ENCODE measurements around the gene CFTR. TPM values are rescaled to one million over a fixed set of nuclear protein-coding genes. Genes with fewer than 3 reads are reported as not detected.
"Not testable (repeated sequence)": the region's sequence is repeated elsewhere in the genome, so short reads cannot be mapped to it uniquely, and the experiment has no call there.

CFTR gene
- total and polyA plus RNA-seq, 4 donors = 6.3 to 19.2 (median 12.9) TPM

GRCh38 chr7:117706210-117706609 lies 226.4 kb downstream of the CFTR start:
- Histone ChIP-seq H3K9me3 (ENCODE audit: control insufficient read depth, insufficient read depth, low read length) (no peaks in the 10 kb centered on the region), H3K4me3 (ENCODE audit: low read depth, low read length) (no peak overlapping the region), H3K27ac (ENCODE audit: low read depth, low read length) (no peak overlapping the region), H3K36me3 (ENCODE audit: control insufficient read depth, insufficient read depth, low read length) (peaks cover 2% of the 10 kb centered on the region), H3K27me3 (ENCODE audit: control insufficient read depth, insufficient read depth, low read length) (no peaks in the 10 kb centered on the region), H3K4me1 (ENCODE audit: control insufficient read depth, insufficient read depth, low read length) (no peaks in the 10 kb centered on the region)
- no CpG with 5 or more reads among the region's 2 CpGs for WGBS (ENCODE audit: insufficient coverage)
- no peak for DNase-seq (ENCODE audit: low read depth in 4 of 6, low spot score in 6 of 6)

GRCh38 chr7:117707080-117707479 lies 227.3 kb downstream of the CFTR start:
- Histone ChIP-seq H3K4me3 (ENCODE audit: low read depth, low read length) (no peak overlapping the region), H3K27me3 (ENCODE audit: control insufficient read depth, insufficient read depth, low read length) (no peaks in the 10 kb centered on the region), H3K9me3 (ENCODE audit: control insufficient read depth, insufficient read depth, low read length) (no peaks in the 10 kb centered on the region), H3K27ac (ENCODE audit: low read depth, low read length) (no peak overlapping the region), H3K4me1 (ENCODE audit: control insufficient read depth, insufficient read depth, low read length) (no peaks in the 10 kb centered on the region), H3K36me3 (ENCODE audit: control insufficient read depth, insufficient read depth, low read length) (peaks cover 2% of the 10 kb centered on the region)
- DNase-seq (ENCODE audit: low read depth in 4 of 6, low spot score in 6 of 6) = no peak

GRCh38 chr7:117708173-117708572 lies 228.3 kb downstream of the CFTR start:
- not testable (repeated sequence) for H3K27me3 ChIP-seq (ENCODE audit: control insufficient read depth, insufficient read depth, low read length); DNase-seq (ENCODE audit: low read depth in 4 of 6, low spot score in 6 of 6); H3K4me3 ChIP-seq (ENCODE audit: low read depth, low read length); H3K4me1 ChIP-seq (ENCODE audit: control insufficient read depth, insufficient read depth, low read length); H3K27ac ChIP-seq (ENCODE audit: low read depth, low read length); H3K9me3 ChIP-seq (ENCODE audit: control insufficient read depth, insufficient read depth, low read length); H3K36me3 ChIP-seq (ENCODE audit: control insufficient read depth, insufficient read depth, low read length)
- WGBS (ENCODE audit: insufficient coverage) = no CpG with 5 or more reads among the region's 4 CpGs

GRCh38 chr7:117711556-117711955 lies 231.7 kb downstream of the CFTR start:
- no peak overlapping the region for H3K4me3 ChIP-seq (ENCODE audit: low read depth, low read length)
- no CpG with 5 or more reads among the region's 1 CpG for WGBS (ENCODE audit: insufficient coverage)
- H3K4me1 ChIP-seq (ENCODE audit: control insufficient read depth, insufficient read depth, low read length) = no peaks in the 10 kb centered on the region
- no peaks in the 10 kb centered on the region for H3K27me3 ChIP-seq (ENCODE audit: control insufficient read depth, insufficient read depth, low read length)
- H3K27ac ChIP-seq (ENCODE audit: low read depth, low read length) = no peak overlapping the region
- DNase-seq (ENCODE audit: low read depth in 4 of 6, low spot score in 6 of 6) = no peak
- H3K36me3 ChIP-seq (ENCODE audit: control insufficient read depth, insufficient read depth, low read length) = peaks cover 2% of the 10 kb centered on the region
- H3K9me3 ChIP-seq (ENCODE audit: control insufficient read depth, insufficient read depth, low read length) = no peaks in the 10 kb centered on the region

- no CpG with 5 or more reads among the region's 3 CpGs for WGBS (ENCODE audit: insufficient coverage)
- DNase-seq (ENCODE audit: low read depth in 4 of 6, low spot score in 6 of 6) = peak in 5 of 6 donors; percentile 57 to 91 (median 68)
- peaks cover 12% of the 10 kb centered on the region for H3K36me3 ChIP-seq (ENCODE audit: control insufficient read depth, insufficient read depth, low read length)
- no peaks in the 10 kb centered on the region for H3K4me1 ChIP-seq (ENCODE audit: control insufficient read depth, insufficient read depth, low read length)
- H3K27me3 ChIP-seq (ENCODE audit: control insufficient read depth, insufficient read depth, low read length) = no peaks in the 10 kb centered on the region
- no peak overlapping the region for H3K4me3 ChIP-seq (ENCODE audit: low read depth, low read length)
- H3K9me3 ChIP-seq (ENCODE audit: control insufficient read depth, insufficient read depth, low read length) = no peaks in the 10 kb centered on the region
- no peak overlapping the region for H3K27ac ChIP-seq (ENCODE audit: low read depth, low read length)
Measured at GRCh38 chr7:117715784-117716445, 236.1 kb downstream of the CFTR start.

- Histone ChIP-seq H3K9me3 (ENCODE audit: control insufficient read depth, insufficient read depth, low read length) (no peaks in the 10 kb centered on the region), H3K27me3 (ENCODE audit: control insufficient read depth, insufficient read depth, low read length) (no peaks in the 10 kb centered on the region), H3K4me1 (ENCODE audit: control insufficient read depth, insufficient read depth, low read length) (no peaks in the 10 kb centered on the region), H3K36me3 (ENCODE audit: control insufficient read depth, insufficient read depth, low read length) (peaks cover 12% of the 10 kb centered on the region), H3K27ac (ENCODE audit: low read depth, low read length) (no peak overlapping the region), H3K4me3 (ENCODE audit: low read depth, low read length) (no peak overlapping the region)
- 40% methylated on average over 1 of the region's 5 CpGs for WGBS (ENCODE audit: insufficient coverage)
- peak in 3 of 6 donors; percentile 43 to 66 (median 63) for DNase-seq (ENCODE audit: low read depth in 4 of 6, low spot score in 6 of 6)
Measured at GRCh38 chr7:117716707-117717299, 237.0 kb downstream of the CFTR start.

GRCh38 chr7:117717357-117717756 lies 237.5 kb downstream of the CFTR start:
- Histone ChIP-seq H3K9me3 (ENCODE audit: control insufficient read depth, insufficient read depth, low read length) (no peaks in the 10 kb centered on the region), H3K36me3 (ENCODE audit: control insufficient read depth, insufficient read depth, low read length) (peaks cover 12% of the 10 kb centered on the region), H3K27me3 (ENCODE audit: control insufficient read depth, insufficient read depth, low read length) (no peaks in the 10 kb centered on the region), H3K27ac (ENCODE audit: low read depth, low read length) (no peak overlapping the region), H3K4me1 (ENCODE audit: control insufficient read depth, insufficient read depth, low read length) (no peaks in the 10 kb centered on the region), H3K4me3 (ENCODE audit: low read depth, low read length) (no peak overlapping the region)
- DNase-seq (ENCODE audit: low read depth in 4 of 6, low spot score in 6 of 6) = no peak
- WGBS (ENCODE audit: insufficient coverage) = 100% methylated on average over 1 of the region's 2 CpGs

Small RNA genes within 50 kb of the gene (small RNA-seq; reads per million reads assigned to genes)
- not detected for gene AC000111.1 (ENCODE audit: low replicate concordance)
- not detected for gene AC000111.2 (ENCODE audit: low replicate concordance)

Other genes with a start within 250 kb of the CFTR start
- under 1 TPM; 0.79 to 0.94 TPM for gene WNT2, start 157.0 kb upstream of the CFTR start, total RNA-seq
- gene WNT2, start 157.0 kb upstream of the CFTR start, polyA plus RNA-seq (ENCODE audit: insufficient read length in 2 of 2) = under 1 TPM; 0.43 to 0.60 TPM
- gene ASZ1, start 52.5 kb upstream of the CFTR start, total RNA-seq = not detected
- not detected for gene ASZ1, start 52.5 kb upstream of the CFTR start, polyA plus RNA-seq (ENCODE audit: insufficient read length in 2 of 2)